ENCODE data around the gene CHMP1B. TPM values are rescaled to one million over a fixed set of nuclear protein-coding genes. Genes with fewer than 3 reads are reported as not detected.
"Not testable (repeated sequence)": the region's sequence is repeated elsewhere in the genome, so short reads cannot be mapped to it uniquely, and the experiment has no call there.

The CHMP1B gene
- polyA plus RNA-seq, 1 donor: 48.2 TPM

DNA sequence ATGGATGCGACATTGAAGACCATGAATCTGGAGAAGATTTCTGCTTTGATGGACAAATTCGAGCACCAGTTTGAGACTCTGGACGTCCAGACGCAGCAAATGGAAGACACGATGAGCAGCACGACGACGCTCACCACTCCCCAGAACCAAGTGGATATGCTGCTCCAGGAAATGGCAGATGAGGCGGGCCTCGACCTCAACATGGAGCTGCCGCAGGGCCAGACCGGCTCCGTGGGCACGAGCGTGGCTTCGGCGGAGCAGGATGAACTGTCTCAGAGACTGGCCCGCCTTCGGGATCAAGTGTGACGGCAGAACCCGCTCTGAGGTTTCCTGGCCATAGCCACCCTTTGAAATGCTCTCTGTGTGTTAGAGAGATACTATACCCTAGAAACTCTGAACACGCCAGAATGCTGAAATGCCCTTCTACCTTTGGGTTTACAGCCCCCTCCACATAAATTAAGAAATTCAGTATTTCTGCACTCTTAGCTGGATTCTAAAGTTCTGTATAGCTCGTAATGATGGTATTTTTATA, 659 bp downstream of the CHMP1B start:
- no CpG with 5 or more reads among the region's 23 CpGs for WGBS (ENCODE audit: insufficient coverage, low lambda C conversion rate)
- peak overlapping the region; percentile 95 for H3K27ac ChIP-seq (ENCODE audit: low read length)
- peak; percentile 26 to 76 for DNase-seq
- peak overlapping the region; percentile 89 for H3K4me3 ChIP-seq (ENCODE audit: low read length)
- H3K4me1 ChIP-seq (ENCODE audit: control insufficient read depth, insufficient read depth, low read length): peaks cover 14% of the 10 kb centered on the region
- H3K9me3 ChIP-seq (ENCODE audit: control insufficient read depth, low read depth, low read length): no peaks in the 10 kb centered on the region
- H3K36me3 ChIP-seq (ENCODE audit: control insufficient read depth, insufficient read depth, low read length): no peaks in the 10 kb centered on the region
- H3K27me3 ChIP-seq (ENCODE audit: control insufficient read depth, insufficient read depth, low read length): no peaks in the 10 kb centered on the region

DNA sequence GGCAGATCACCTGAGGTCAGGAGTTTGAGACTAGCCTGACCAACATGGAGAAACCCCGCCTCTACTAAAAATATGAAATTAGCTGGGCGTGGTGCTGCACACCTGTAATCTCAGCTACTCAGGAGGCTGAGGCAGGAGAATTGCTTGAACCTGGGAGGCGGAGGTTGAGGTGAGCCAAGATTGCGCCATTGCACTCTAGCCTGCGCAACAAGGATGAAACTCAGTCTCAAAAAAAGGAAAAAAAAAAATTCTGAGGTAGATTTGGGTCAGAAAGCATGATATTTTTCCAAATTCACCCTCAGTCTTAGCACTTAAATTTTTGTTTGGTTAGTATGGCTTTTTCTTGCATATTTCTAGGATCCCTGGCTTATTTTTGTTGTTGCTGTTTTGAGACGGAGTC, 3.3 kb downstream of the CHMP1B start:
- no CpG with 5 or more reads among the region's 6 CpGs for WGBS (ENCODE audit: insufficient coverage, low lambda C conversion rate)
- Histone ChIP-seq H3K4me1 (ENCODE audit: control insufficient read depth, insufficient read depth, low read length) (peaks cover 23% of the 10 kb centered on the region), H3K27ac (ENCODE audit: low read length) (peak overlapping the region; percentile 90)
- H3K4me3 ChIP-seq (ENCODE audit: low read length); DNase-seq; H3K36me3 ChIP-seq (ENCODE audit: control insufficient read depth, insufficient read depth, low read length); H3K9me3 ChIP-seq (ENCODE audit: control insufficient read depth, low read depth, low read length); H3K27me3 ChIP-seq (ENCODE audit: control insufficient read depth, insufficient read depth, low read length): not testable (repeated sequence)

DNA sequence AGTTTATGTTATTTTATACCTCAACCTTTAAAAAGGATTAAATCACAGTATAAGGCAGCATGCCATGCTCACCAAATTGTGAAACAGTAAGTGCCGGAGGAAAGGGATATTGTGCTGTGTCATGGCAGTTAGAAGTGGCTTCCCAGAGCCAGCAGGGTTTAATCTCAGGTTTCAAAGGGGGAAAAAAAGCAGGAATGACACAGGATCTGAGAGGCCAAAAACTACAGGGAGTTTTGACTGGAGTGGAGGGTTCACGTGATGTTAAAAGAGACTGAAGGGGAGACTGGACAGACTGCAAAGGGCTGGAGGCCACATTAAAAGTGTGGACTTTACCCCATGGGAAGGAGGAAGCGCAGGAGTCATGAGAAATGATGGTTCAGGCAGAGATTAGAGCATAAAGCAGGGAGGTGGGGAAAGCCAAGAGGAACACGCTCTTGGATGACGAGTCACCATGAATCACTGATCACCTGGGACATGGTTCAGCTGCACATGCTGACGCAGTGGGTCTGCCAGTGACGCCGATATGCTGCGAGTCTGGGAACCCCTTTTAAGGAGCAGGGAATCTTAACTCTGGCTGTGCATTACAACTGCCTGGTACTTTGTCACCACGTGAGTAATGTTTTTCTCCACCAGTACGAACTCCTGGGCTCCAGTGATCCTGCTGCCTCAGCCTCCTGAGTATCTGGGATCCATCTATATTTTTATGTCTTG, 6.1 kb downstream of the CHMP1B start:
- Histone ChIP-seq H3K4me3 (ENCODE audit: low read length) (no peak overlapping the region), H3K4me1 (ENCODE audit: control insufficient read depth, insufficient read depth, low read length) (peaks cover 21% of the 10 kb centered on the region), H3K36me3 (ENCODE audit: control insufficient read depth, insufficient read depth, low read length) (no peaks in the 10 kb centered on the region), H3K27me3 (ENCODE audit: control insufficient read depth, insufficient read depth, low read length) (no peaks in the 10 kb centered on the region), H3K9me3 (ENCODE audit: control insufficient read depth, low read depth, low read length) (no peaks in the 10 kb centered on the region), H3K27ac (ENCODE audit: low read length) (peak overlapping the region; percentile 90)
- peak; percentile 97 to 98 for DNase-seq
- WGBS (ENCODE audit: insufficient coverage, low lambda C conversion rate): no CpG with 5 or more reads among the region's 11 CpGs

DNA sequence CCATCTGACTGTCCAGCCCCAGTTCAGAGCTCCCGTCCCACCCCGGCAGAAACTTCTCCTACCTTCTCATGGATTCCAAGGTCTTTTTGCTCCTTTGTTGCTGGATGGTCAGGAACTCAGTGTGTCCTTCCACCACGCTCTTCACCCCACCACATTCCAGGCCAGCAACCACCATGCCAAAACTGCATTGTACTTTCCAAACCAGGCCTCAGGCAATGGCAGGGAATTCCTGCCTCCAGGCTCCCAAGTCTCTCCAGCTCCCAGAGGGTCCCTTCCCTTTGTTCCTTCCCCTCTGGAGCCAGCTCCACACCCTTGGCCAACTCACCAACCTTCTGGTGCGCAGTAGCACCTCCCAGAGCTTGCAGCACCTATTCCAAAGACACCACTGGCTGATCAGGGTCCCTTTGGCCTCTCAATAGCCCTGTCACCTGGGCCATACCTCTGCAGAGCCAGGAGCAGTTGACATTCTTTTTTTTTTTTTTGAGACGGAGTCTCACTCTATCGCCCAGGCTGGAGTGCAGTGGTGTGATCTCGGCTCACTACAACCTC, 8.1 kb downstream of the CHMP1B start:
- WGBS (ENCODE audit: insufficient coverage, low lambda C conversion rate): no CpG with 5 or more reads among the region's 7 CpGs
- no peak overlapping the region for H3K4me3 ChIP-seq (ENCODE audit: low read length)
- no peaks in the 10 kb centered on the region for H3K27me3 ChIP-seq (ENCODE audit: control insufficient read depth, insufficient read depth, low read length)
- H3K9me3 ChIP-seq (ENCODE audit: control insufficient read depth, low read depth, low read length): no peaks in the 10 kb centered on the region
- no peak overlapping the region for H3K27ac ChIP-seq (ENCODE audit: low read length)
- H3K36me3 ChIP-seq (ENCODE audit: control insufficient read depth, insufficient read depth, low read length): no peaks in the 10 kb centered on the region
- DNase-seq: no peak
- peaks cover 24% of the 10 kb centered on the region for H3K4me1 ChIP-seq (ENCODE audit: control insufficient read depth, insufficient read depth, low read length)

DNA sequence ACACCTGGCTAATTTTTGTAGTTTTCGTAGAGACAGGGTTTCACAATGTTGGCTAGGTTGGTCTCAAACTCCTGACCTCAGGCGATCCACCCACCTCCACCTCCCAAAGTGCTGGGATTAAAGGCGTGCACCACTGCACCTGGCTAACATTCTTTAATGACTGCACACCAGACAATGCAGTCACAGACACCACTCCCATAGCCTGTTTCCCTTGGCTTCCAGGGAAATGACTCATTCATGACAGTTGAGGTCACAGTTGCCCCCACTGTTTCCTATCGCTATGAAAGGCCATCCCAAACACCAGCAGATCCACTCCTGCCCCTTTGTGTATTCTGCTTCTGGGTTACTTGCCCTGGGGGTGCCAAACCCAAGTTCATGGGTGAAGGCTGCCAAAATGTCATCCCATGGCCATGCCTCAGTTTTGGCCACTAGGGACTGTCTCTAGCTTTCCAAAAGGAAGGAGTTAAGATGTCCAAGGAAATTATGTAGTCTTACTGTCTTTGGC, 8.7 kb downstream of the CHMP1B start:
- peak; percentile 25 to 54 for DNase-seq
- no CpG with 5 or more reads among the region's 4 CpGs for WGBS (ENCODE audit: insufficient coverage, low lambda C conversion rate)
- H3K27me3 ChIP-seq (ENCODE audit: control insufficient read depth, insufficient read depth, low read length): no peaks in the 10 kb centered on the region

DNA sequence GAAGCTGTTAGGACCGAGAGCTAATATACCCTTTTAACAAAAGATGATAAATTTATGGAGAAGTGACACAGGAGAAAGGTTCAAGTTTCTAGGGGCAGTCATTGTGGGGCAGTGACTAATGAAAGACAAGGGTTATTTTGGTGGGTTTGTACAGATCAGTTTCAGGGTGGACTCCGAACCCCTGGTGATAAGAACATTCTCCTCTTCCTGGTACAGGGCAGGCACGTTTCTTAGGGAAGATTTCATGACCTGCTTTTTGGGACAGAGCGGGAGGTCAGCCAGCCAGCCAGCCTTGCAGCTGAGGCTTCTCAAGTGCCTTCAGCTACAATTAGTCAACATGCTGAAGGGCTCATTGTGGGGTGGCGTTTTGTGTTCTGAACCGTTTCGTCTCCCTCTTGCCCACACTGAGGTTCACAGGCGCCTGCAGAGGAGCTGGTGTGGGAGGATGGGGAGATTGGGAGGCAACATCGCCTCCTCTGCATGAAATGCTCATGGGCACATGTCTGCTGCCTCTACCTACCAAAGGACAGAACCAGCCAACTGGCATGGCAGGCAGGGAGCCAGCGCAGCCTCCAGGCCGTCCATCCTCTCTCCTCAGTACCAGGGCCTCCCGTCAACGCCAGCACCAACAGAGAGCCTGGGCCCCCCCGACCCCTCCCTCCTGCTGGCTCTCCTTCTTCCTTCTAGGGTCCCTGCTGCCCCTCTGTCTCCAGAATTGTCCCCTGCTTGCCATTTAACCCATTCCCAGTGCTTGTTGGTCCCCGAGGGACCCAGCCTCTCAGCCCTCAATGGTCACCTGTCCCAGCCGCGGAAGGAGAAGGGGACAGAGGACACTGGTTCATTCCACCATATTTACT, 9.6 kb downstream of the CHMP1B start:
- Histone ChIP-seq H3K4me1 (ENCODE audit: control insufficient read depth, insufficient read depth, low read length) (peaks cover 24% of the 10 kb centered on the region), H3K27ac (ENCODE audit: low read length) (no peak overlapping the region), H3K9me3 (ENCODE audit: control insufficient read depth, low read depth, low read length) (no peaks in the 10 kb centered on the region), H3K27me3 (ENCODE audit: control insufficient read depth, insufficient read depth, low read length) (no peaks in the 10 kb centered on the region), H3K36me3 (ENCODE audit: control insufficient read depth, insufficient read depth, low read length) (no peaks in the 10 kb centered on the region), H3K4me3 (ENCODE audit: low read length) (no peak overlapping the region)
- 100% methylated on average over 3 of the region's 17 CpGs for WGBS (ENCODE audit: insufficient coverage, low lambda C conversion rate)
- DNase-seq: peak in 1 of 2 donors; percentile 26

More for the DNA sequence above, 8.7 kb downstream of the CHMP1B start:
- Histone ChIP-seq H3K36me3 (ENCODE audit: control insufficient read depth, insufficient read depth, low read length) (no peaks in the 10 kb centered on the region), H3K4me3 (ENCODE audit: low read length) (no peak overlapping the region), H3K9me3 (ENCODE audit: control insufficient read depth, low read depth, low read length) (no peaks in the 10 kb centered on the region), H3K27ac (ENCODE audit: low read length) (no peak overlapping the region), H3K4me1 (ENCODE audit: control insufficient read depth, insufficient read depth, low read length) (peaks cover 24% of the 10 kb centered on the region)

DNA sequence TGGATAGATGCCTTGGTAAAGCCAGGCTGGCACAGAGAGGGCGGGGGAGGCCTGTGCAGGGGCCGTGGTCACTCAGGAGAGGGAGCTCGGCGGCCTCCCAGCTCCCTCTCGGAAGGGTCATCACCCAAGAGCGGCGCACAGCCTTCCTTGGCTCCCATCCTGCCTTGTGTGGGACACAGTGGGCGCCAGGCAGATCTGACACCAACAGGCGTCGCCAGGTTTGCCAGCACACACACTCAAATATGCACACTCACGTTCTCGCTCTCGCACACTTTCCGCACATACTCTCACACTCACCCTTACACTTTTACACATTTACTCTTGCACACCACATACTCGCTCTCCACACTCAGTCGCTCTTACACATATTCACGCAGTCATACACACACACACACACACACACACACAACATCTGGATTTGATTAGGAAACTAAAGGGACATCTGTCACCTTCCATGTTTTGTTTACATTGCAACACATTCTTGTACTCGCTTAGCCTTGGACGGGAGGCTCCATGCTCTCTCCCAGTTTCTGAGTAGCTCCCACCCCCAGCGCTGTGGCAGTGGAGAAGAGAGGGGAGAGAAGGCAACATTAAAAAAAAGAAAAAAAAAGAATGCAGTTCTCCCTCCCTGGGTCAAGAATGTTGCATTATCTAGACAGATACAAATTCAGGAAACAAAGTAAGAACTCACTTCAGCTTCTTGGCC, 10.5 kb downstream of the CHMP1B start:
- no peaks in the 10 kb centered on the region for H3K36me3 ChIP-seq (ENCODE audit: control insufficient read depth, insufficient read depth, low read length)
- H3K4me3 ChIP-seq (ENCODE audit: low read length): no peak overlapping the region
- no peak for DNase-seq
- peaks cover 16% of the 10 kb centered on the region for H3K4me1 ChIP-seq (ENCODE audit: control insufficient read depth, insufficient read depth, low read length)
- no peaks in the 10 kb centered on the region for H3K9me3 ChIP-seq (ENCODE audit: control insufficient read depth, low read depth, low read length)
- no peaks in the 10 kb centered on the region for H3K27me3 ChIP-seq (ENCODE audit: control insufficient read depth, insufficient read depth, low read length)
- 96% methylated on average over 5 of the region's 20 CpGs for WGBS (ENCODE audit: insufficient coverage, low lambda C conversion rate)
- peak overlapping the region; percentile 35 for H3K27ac ChIP-seq (ENCODE audit: low read length)

DNA sequence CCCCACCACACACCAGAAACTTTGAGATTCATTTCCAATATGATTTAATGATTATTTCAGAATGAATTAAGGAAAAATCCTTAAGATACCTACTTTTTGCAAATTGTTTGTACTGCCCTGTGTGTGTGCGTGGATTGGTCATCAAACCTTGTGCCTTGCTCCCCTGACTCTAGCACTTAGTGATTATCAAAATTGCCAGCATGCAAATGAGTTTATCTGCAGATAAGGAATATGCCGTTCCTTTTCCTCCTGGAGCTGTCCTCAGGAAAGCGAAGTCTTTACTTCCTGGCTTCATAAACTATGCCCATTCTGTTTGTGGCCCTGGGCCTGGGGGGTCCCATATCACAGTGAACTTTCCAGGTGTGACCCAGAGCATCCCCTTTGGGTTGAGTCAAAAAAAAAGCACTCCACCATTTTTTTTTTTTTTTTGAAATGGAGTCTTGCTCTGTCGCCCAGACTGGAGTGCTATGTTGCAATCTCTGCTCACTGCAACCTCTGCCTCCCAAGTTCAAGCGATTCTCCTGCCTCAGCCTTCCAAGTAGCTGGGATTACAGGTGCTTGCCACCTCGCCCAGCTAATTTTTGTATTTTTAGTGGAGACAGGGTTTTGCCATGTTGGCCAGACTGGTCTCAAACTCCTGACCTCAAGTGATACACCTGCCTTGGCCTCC, 11.4 kb downstream of the CHMP1B start:
- no peaks in the 10 kb centered on the region for H3K27me3 ChIP-seq (ENCODE audit: control insufficient read depth, insufficient read depth, low read length)
- peak; percentile 22 to 53 for DNase-seq
- WGBS (ENCODE audit: insufficient coverage, low lambda C conversion rate): no CpG with 5 or more reads among the region's 6 CpGs
- no peak overlapping the region for H3K4me3 ChIP-seq (ENCODE audit: low read length)
- H3K27ac ChIP-seq (ENCODE audit: low read length): peak overlapping the region; percentile 46
- H3K36me3 ChIP-seq (ENCODE audit: control insufficient read depth, insufficient read depth, low read length): no peaks in the 10 kb centered on the region
- peaks cover 10% of the 10 kb centered on the region for H3K4me1 ChIP-seq (ENCODE audit: control insufficient read depth, insufficient read depth, low read length)
- H3K9me3 ChIP-seq (ENCODE audit: control insufficient read depth, low read depth, low read length): no peaks in the 10 kb centered on the region

DNA sequence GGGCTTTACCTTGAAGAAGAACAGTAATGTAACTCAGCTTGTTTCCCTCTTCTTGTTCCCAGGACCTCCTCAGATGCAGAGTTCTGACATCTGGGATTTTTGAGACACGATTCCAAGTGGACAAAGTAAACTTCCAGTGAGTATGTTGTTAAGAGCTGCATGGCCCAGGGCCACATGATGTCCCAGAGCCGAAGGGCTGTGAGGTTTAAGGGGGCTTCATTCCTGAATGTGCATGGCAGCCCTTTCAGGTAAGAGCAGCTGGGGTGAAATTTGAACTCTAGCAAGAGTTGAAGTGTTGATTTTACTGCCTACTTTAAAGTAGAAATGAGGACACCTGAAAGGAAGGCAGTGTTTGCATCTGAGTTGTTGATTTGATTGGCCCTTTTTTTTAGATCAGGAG, 13.3 kb downstream of the CHMP1B start:
- WGBS (ENCODE audit: insufficient coverage, low lambda C conversion rate): no CpG with 5 or more reads among the region's 2 CpGs

More for the DNA sequence above, 13.3 kb downstream of the CHMP1B start:
- H3K36me3 ChIP-seq (ENCODE audit: control insufficient read depth, insufficient read depth, low read length): no peaks in the 10 kb centered on the region
- no peak overlapping the region for H3K4me3 ChIP-seq (ENCODE audit: low read length)
- H3K27ac ChIP-seq (ENCODE audit: low read length): no peak overlapping the region
- no peak for DNase-seq
- peaks cover 5% of the 10 kb centered on the region for H3K4me1 ChIP-seq (ENCODE audit: control insufficient read depth, insufficient read depth, low read length)
- no peaks in the 10 kb centered on the region for H3K9me3 ChIP-seq (ENCODE audit: control insufficient read depth, low read depth, low read length)
- no peaks in the 10 kb centered on the region for H3K27me3 ChIP-seq (ENCODE audit: control insufficient read depth, insufficient read depth, low read length)

Data from large intestine (tissue), 3 donors.